ENCODE results near the gene CD247. TPM values are rescaled to one million over a fixed set of nuclear protein-coding genes. Genes with fewer than 3 reads are reported as not detected.

The CD247 gene
- polyA plus RNA-seq, 2 of the 4 experiments (the other 2 are of a cell fraction), result 0.10 to 0.27 TPM

DNA sequence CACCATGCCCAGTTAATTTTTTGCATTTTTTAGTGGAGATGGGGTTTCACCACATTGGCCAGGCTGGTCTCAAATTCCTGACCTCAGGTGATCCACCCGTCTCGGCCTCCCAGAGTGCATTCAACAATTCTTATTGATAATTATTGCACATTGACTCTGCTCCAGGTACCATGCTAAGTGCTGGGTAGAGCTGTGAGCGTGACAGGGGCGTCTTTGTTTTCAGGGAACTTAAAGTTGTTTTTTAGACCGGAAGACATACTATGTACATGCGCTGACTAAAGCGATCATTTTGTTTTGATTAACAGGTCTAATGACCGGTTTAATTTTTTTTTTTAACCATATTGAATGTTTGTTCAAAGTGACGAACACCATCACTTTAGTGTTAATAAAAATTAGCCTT is 4.0 kb downstream of the CD247 start (continued):
- TF ChIP-seq, protein P1, sequence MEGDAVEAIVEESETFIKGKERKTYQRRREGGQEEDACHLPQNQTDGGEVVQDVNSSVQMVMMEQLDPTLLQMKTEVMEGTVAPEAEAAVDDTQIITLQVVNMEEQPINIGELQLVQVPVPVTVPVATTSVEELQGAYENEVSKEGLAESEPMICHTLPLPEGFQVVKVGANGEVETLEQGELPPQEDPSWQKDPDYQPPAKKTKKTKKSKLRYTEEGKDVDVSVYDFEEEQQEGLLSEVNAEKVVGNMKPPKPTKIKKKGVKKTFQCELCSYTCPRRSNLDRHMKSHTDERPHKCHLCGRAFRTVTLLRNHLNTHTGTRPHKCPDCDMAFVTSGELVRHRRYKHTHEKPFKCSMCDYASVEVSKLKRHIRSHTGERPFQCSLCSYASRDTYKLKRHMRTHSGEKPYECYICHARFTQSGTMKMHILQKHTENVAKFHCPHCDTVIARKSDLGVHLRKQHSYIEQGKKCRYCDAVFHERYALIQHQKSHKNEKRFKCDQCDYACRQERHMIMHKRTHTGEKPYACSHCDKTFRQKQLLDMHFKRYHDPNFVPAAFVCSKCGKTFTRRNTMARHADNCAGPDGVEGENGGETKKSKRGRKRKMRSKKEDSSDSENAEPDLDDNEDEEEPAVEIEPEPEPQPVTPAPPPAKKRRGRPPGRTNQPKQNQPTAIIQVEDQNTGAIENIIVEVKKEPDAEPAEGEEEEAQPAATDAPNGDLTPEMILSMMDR (IDR thresholded peaks at IDR 0.05), result no peak
- TF ChIP-seq CEBPB (IDR thresholded peaks at IDR 0.05), result no peak
- TF ChIP-seq MAFK (IDR thresholded peaks at IDR 0.05; ENCODE audit: partially characterized antibody), result no peak
- no peak for TF ChIP-seq CHD2 (IDR thresholded peaks at IDR 0.05; ENCODE audit: low read length, partially characterized antibody)
- TF ChIP-seq FOSL2 (IDR thresholded peaks at IDR 0.05), result no peak
- TF ChIP-seq FOSL2 (CRISPR knock-in tag; IDR thresholded peaks at IDR 0.05), result no peak
- TF ChIP-seq HEYL (CRISPR knock-in tag; IDR thresholded peaks at IDR 0.05), result no peak
- TF ChIP-seq NPAS2 (CRISPR knock-in tag; IDR thresholded peaks at IDR 0.05; ENCODE audit: borderline replicate concordance), result no peak
- no peak for TF ChIP-seq EP300 (IDR thresholded peaks at IDR 0.05)
- no peak for TF ChIP-seq SREBF2 (IDR thresholded peaks at IDR 0.05)
- TF ChIP-seq FOSB (CRISPR knock-in tag; IDR thresholded peaks at IDR 0.05), result no peak

DNA sequence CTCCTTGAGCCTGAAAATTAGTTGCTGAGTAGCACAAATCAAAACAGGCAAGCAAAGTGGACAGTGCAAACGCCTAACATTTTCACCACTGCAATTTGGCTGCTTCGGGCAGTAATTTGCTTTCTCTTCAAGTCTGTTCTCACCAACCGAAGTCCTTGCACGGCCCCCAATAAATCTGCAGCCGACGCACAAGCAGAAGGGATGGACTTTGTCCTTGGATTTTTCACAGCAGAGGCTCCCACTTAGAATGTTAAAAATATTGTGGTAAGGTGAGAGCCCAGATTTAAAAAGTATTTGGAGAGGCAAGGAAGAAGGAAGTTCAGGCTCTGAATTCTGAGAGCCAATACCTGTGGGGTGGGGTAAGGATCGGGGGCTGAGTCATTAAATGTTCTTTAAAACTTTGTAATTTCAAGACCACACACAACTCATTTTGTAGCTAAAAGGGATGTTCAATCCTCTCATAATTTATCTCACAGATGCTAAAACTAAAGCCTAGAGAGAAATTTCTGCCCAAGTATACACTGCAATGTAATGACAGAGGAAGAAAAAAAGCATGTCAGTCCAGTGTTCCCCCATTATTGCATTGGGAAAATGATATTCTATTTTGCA is 6.2 kb downstream of the CD247 start:
- Histone ChIP-seq H3K4me3 (no peak overlapping the region), H3K4me1 (no peaks in the 10 kb centered on the region), H3K27ac (no peak overlapping the region), H3K4me2 (no peak overlapping the region), H3K9me3 (no peaks in the 10 kb centered on the region)
- ChIA-PET CTCF (interaction anchor here (0.8 kb wide), 1 partner anchor 21 kb away, joined by 4 read pairs; no protein-coding TSS in a partner anchor), POLR2A (no interaction called here)
- DNase-seq (ENCODE audit: low read depth in 1 of 2, low spot score in 1 of 2), result no peak
- FAIRE-seq, result no peak
- no peak for ATAC-seq
- TF ChIP-seq JUNB (IDR thresholded peaks at IDR 0.05), result no peak
- 69% methylated on average over 7 of the region's 7 CpGs for WGBS (ENCODE audit: missing lambda C conversion rate)

DNA sequence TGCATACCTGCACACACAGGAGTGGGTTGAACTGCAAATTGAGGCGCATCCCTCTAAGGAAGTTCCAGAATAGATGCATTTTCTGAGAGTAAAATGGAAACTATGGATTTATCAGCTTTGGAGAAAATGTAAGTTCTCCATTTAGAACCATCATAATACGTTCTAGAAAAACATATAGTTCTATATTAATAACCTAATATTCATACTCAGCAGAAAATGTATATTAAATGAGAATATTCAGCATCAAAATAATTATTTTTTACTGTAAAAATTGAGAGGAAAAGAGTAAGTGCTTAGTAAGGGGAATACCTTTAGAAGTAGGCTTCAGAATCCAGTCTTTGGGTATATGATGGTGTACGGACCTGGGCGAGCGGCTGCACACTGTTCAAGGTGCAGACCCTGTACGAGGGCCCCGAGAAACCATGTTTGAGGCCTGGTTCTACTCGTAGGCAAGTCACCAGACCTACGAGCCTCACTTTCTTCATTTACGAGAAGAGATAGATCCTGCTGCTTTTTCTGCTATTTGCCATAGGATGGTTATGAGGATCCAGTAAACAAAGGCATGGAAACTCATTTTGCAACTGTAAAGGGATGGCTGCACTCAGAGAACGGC is 6.8 kb downstream of the CD247 start:
- Histone ChIP-seq H3K4me3 (no peak overlapping the region), H3K9me3 (no peaks in the 10 kb centered on the region), H3K27ac (no peak overlapping the region), H3K4me1 (no peaks in the 10 kb centered on the region), H3K4me2 (no peak overlapping the region)
- ChIA-PET POLR2A (no interaction called here), CTCF (no interaction called here)
- ATAC-seq, result no peak
- FAIRE-seq, result no peak
- TF ChIP-seq MAFK (IDR thresholded peaks at IDR 0.05; ENCODE audit: partially characterized antibody), result peak; percentile 17
- TF ChIP-seq FOXS1 (CRISPR knock-in tag; IDR thresholded peaks at IDR 0.05), result no peak
- no peak for DNase-seq (ENCODE audit: low read depth in 1 of 2, low spot score in 1 of 2)
- WGBS (ENCODE audit: missing lambda C conversion rate), result 67% methylated on average over 11 of the region's 11 CpGs

DNA sequence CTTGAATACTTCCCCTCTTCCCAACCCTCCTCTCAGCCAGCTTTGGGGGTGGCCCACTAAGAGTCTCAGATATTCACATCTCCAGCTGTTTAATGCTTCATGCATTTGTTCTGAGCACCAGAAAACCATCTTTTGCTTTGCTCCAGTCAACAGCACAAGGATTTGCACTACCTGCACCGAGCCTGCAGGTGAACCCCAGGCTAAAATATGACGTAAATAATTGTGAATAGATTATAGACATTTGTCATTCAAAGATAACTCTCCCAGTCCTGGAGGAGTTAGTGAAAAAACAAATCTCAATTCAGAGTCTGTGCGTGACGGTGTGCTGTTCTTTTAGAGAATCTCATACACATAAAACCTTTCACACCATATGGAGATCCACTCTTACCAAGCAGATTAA is 7.4 kb downstream of the CD247 start:
- ChIA-PET CTCF (no interaction called here), POLR2A (no interaction called here)
- no peak for ATAC-seq
- H3K4me2 ChIP-seq, result no peak overlapping the region
- TF ChIP-seq POLR2A (IDR thresholded peaks at IDR 0.05; ENCODE audit: low read length), result no peak
- TF ChIP-seq CEBPB (IDR thresholded peaks at IDR 0.05), result no peak
- TF ChIP-seq, protein P2, sequence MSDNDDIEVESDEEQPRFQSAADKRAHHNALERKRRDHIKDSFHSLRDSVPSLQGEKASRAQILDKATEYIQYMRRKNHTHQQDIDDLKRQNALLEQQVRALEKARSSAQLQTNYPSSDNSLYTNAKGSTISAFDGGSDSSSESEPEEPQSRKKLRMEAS (IDR thresholded peaks at IDR 0.05), result no peak
- TF ChIP-seq TP53 (CRISPR knock-in tag; IDR thresholded peaks at IDR 0.05), result no peak
- H3K4me1 ChIP-seq, result no peaks in the 10 kb centered on the region
- DNase-seq (ENCODE audit: low read depth in 1 of 2, low spot score in 1 of 2), result no peak
- 70% methylated on average over 4 of the region's 4 CpGs for WGBS (ENCODE audit: missing lambda C conversion rate)
- FAIRE-seq, result no peak
- H3K27ac ChIP-seq, result no peak overlapping the region
- H3K9me3 ChIP-seq, result no peaks in the 10 kb centered on the region
- H3K4me3 ChIP-seq, result no peak overlapping the region

DNA sequence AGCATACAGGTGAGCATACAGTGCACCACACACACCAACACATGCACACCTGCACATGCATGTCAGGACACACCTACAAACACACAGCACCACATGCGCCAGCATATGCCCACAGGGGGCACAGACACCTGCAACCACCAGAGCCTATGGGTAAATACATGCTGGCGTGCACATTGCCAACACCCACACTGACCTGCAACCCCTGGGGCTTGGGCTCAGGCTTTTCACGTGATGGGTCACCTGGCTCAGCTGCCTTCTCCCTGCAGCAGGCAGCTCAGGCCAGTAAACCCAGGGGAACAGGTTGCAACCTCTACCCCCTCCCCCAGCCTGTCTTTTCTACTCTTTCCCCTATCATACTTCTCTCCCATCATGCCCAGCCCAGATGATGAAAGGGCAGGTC is 8.1 kb downstream of the CD247 start:
- no peaks in the 10 kb centered on the region for H3K4me1 ChIP-seq
- no peaks in the 10 kb centered on the region for H3K9me3 ChIP-seq
- H3K4me2 ChIP-seq, result no peak overlapping the region
- DNase-seq (ENCODE audit: low read depth in 1 of 2, low spot score in 1 of 2), result no peak
- H3K4me3 ChIP-seq, result no peak overlapping the region
- no peak overlapping the region for H3K27ac ChIP-seq
- ChIA-PET CTCF (no interaction called here), POLR2A (no interaction called here)
- no peak; a peak in 1 of 6 replicates for ATAC-seq
- TF ChIP-seq, protein P3, sequence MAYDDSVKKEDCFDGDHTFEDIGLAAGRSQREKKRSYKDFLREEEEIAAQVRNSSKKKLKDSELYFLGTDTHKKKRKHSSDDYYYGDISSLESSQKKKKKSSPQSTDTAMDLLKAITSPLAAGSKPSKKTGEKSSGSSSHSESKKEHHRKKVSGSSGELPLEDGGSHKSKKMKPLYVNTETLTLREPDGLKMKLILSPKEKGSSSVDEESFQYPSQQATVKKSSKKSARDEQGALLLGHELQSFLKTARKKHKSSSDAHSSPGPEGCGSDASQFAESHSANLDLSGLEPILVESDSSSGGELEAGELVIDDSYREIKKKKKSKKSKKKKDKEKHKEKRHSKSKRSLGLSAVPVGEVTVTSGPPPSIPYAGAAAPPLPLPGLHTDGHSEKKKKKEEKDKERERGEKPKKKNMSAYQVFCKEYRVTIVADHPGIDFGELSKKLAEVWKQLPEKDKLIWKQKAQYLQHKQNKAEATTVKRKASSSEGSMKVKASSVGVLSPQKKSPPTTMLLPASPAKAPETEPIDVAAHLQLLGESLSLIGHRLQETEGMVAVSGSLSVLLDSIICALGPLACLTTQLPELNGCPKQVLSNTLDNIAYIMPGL (CRISPR knock-in tag; IDR thresholded peaks at IDR 0.05; ENCODE audit: borderline replicate concordance), result no peak
- no peak for FAIRE-seq
- 31% methylated on average over 3 of the region's 3 CpGs for WGBS (ENCODE audit: missing lambda C conversion rate)
